ENCODE measurements around the gene TMEM106A.
A peak's percentile ranks its signal among the peaks of the same experiment; 100 is the strongest.
"Not testable (repeated sequence)": the region's sequence is repeated elsewhere in the genome, so short reads cannot be mapped to it uniquely, and the experiment has no call there.

The TMEM106A gene

DNA sequence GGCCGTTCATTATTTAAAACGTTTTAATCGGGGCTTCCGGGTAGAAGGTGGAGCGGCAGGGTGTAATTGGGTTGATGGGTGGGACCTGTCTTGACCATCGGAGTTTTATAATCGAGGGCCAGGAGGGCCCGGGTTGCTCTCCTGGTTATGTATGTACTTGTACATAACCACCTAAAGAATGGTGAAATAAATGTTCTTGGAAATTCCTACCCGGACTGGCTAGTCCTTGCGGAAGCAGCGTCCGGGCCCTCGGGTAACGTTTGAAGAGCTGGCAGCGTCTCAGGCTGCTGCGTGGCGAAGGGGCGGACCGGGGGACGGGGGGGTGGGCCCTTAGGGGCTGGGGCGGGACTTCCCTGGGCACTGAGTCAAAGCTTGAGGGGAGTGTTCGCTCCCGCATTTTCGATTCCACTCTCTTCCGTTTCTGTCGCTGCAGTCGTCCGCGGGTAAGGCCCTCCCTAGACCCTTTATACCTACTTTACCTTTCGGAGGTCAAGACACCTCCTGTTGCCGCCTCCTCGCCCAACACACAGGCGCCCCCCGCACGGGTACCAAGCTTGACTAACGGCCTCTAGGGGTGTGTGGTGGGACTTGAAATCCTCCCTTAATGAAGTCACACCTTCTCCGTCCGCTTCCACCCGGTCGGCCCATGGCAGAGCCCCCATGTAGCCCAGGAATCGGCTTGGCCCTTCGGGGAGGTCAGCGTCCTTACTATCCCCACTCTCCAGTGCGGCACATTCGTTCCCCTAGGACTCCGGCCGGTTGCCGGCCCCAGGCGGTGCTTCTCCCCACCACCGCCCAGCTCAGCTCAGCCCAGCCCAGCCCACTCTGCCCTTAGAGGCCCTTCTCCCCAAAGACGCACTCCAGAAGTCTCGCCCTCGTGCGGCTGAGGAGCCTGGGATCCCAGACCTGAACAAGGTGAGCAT, at the start of gene TMEM106A:
TSS of gene TMEM106A (plus strand) at position 396 of the 923 bp plus-strand sequence. CDS start 1,167 bp downstream, outside the sequence.
- peak; percentile 81 for DNase-seq

DNA sequence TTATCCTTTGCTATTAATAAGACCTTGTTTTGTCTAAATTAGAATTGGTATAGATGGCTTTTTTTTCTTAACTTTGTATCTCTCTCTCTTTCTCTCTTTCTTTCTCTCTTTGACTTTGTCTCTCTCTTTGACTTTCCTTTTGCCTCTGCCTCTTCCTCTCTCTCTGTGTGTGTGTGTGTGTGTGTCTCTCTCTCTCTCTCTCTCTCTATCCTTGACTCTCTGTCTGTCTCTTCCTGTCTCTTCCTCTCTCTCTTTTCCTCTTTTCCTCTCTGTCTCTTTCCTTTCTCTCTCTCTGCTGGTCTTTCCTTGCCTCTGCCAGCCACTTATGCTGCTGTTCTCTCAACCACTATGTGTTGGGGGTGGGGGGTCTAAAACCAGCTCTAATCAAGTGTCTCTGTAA, 45.7 kb upstream of the TMEM106A start:
- DNase-seq = not testable (repeated sequence)

GRCh38 chr17:43169561-43170139, 42.0 kb upstream of the TMEM106A start:
- DNase-seq = peak; percentile 73

DNA sequence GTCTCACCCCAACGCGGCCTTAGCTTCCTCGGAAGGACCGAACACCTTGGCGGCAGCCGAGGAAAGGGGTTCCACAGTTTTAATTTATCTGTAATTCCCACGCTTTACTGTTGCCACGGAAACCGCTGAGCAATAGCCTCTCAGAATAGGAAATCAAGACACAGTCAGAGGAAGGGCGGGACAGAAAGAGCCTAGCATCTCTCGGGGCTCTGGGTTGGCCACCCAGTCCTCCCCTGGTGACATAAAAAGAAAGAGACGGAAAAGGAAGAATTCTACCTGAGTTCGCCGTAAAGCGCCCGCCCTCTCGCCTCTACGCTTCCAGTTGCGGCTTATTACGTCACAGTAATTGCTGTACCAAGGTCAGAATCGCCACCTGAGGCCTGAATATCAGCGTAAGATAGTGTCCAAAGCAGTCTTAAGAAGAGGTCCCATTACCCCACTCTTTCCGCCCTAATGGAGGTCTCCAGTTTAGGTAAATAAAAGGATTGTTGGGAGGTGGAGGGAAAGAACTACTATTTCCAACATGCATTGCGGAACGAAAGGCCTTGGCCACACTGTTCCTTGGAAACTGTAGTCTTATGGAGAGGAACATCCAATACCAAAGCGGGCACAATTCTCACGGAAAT, 41.4 kb upstream of the TMEM106A start:
- DNase-seq = peak; percentile 99

GRCh38 chr17:43170766-43171585, 40.7 kb upstream of the TMEM106A start, which contains the start of gene NBR1:
TSS of gene NBR1 (plus strand) at chr17:43171214. CDS start at chr17:43175800, 4,586 bp downstream.
- peak; percentile 99 for DNase-seq

DNA sequence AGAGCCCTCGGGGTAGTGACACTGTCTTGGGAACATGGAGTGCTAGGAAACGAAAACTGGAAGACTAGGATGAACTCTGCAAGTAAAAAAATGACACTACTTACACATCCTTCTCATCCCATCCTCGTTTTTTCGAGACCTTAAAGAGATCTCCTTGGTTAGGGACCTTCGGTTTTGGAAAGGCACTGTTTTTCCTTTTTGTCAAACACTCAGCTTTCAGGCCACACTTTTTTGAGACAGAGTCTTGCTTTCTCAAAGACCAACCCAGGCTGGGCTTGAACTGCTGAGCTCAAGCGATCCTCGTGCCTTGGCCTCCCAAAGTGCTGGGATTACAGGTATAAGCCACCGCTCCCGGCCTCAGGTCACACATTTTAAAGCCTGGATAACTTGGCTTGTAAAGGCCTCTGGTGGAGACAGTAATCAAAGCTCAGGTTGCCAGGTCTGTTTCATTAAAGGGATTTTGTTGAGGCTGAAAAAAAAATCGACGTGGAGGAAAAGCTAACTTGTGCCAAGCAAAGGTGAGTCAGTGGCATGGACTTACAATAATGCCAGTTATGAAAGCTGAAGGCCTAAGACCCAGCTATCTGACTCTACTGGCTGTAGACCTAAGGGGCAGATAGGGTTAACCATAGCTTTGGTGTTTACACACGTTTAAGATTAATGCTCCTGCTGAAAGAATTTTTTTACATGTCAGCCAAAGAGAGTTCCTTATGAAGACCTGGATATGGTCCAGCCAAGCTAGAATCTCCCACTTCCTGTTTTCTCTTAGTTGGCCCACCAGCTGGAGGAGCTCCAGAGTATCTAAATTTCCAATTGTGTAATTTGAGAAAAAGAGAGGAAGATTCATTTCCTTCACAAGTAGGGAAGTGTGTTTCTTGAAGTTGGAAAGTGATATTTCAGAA, 39.8 kb upstream of the TMEM106A start:
- no peak for DNase-seq

- DNase-seq = no peak
Observed at GRCh38 chr17:43175213-43176118, 36.2 kb upstream of the TMEM106A start.

DNA sequence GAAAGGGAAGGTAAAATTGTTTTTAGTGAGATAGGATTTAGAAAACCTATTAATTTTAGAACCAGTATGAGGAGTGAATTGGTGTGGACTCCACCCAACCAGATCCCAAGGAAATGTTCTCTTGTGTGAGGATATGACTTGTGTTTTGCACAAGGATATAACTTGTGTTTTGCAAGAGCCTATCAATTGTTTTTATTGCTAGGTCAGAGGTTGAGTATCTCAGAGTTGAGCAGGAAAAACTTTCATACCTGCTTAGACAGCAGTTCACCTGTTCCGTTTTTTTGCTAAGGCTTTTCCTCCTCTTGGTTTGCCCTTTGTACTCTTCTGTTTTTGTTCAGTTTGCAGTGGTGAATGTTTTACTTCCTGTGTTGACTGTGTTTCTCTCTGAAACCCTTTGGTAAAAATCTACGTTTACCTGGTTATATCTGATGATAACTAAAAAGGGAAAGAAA, 35.5 kb upstream of the TMEM106A start:
- DNase-seq = no peak

GRCh38 chr17:43183921-43184320, 27.8 kb upstream of the TMEM106A start:
- DNase-seq = no peak

DNA sequence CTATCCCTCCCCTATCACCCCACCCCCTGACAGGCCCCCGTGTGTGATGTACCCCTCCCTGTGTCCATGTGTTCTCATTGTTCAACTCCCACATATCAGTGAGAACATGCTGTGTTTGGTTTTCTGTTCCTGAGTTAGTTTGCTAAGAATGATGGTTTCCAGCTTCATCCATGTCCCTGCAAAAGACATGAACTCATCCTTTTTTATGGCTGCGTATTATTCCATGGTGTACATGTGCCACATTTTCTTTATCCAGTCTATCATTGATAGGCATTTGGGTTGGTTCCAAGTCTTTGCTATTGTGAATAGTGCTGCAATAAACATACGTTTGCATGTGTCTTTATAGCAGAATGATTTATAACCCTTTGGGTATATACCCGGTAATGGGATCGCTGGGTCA, 25.0 kb upstream of the TMEM106A start:
- DNase-seq = not testable (repeated sequence)

DNA sequence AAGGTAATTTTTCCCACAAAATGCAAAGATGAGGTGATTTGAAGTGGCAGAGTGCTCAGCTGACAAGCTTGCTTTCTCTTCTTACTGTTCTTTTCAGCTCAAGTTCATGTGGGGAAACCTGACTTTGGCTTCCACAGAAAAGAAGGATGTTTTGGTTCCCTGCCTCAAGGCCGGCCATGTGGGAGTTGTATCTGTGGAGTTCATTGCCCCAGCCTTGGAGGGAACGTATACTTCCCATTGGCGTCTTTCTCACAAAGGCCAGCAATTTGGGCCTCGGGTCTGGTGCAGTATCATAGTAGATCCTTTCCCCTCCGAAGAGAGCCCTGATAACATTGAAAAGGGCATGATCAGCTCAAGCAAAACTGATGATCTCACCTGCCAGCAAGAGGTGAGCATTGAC, 18.4 kb upstream of the TMEM106A start:
- no peak for DNase-seq

- no peak for DNase-seq
Observed at GRCh38 chr17:43199633-43200032, 12.0 kb upstream of the TMEM106A start.

DNA sequence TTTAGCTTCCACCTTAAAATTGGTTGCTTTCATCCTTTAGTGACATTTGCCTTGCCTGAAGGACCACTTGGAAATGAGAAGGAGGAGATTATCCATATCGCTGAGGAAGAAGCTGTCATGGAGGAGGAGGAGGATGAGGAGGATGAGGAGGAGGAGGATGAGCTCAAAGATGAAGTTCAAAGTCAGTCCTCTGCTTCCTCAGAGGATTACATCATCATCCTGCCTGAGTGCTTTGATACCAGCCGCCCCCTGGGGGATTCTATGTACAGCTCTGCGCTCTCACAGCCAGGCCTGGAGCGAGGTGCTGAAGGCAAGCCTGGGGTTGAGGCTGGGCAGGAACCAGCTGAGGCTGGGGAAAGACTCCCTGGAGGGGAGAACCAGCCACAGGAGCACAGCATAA, 11.5 kb upstream of the TMEM106A start:
- DNase-seq = no peak

DNA sequence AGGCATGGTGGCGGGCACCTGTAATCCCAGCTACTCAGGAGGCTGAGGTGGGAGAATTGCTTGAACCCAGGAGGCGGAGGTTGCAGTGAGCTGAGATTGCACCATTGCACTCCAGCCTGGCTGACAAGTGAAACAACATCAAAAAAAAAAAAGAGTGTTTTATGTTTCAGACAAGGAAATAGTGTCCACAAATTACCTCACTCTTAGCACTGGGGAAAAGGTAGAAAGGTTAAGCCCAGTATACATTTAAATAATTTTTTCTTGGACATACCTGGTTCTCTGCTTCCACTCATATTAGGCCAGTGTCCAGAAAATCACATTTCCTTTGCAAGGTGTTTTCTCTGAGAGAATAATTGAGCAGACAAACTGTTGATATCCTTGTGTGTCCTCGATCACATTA, 8.7 kb upstream of the TMEM106A start:
- DNase-seq = not testable (repeated sequence)

DNA sequence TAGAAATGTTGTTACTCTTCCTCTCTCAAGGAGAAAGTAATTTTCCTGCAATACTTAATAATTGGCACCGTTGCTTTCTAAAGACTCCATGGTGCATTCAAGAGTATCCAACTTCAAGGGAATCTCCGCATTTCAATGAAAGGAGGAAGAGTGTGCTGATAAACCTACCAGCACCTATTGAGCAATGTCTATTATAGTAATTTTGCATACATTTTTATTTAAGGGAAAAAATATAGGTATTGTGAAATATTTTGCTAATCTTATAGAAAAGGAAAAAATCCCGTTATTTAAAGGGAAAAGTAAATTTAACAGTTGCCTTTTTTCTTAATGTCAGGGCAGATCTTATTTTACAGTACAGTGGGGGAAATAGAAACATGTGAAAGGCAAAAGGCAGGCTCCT, 1.1 kb upstream of the TMEM106A start:
- DNase-seq = no peak

- no peak for DNase-seq
Observed at GRCh38 chr17:43211123-43211479, 574 bp upstream of the TMEM106A start.

DNA sequence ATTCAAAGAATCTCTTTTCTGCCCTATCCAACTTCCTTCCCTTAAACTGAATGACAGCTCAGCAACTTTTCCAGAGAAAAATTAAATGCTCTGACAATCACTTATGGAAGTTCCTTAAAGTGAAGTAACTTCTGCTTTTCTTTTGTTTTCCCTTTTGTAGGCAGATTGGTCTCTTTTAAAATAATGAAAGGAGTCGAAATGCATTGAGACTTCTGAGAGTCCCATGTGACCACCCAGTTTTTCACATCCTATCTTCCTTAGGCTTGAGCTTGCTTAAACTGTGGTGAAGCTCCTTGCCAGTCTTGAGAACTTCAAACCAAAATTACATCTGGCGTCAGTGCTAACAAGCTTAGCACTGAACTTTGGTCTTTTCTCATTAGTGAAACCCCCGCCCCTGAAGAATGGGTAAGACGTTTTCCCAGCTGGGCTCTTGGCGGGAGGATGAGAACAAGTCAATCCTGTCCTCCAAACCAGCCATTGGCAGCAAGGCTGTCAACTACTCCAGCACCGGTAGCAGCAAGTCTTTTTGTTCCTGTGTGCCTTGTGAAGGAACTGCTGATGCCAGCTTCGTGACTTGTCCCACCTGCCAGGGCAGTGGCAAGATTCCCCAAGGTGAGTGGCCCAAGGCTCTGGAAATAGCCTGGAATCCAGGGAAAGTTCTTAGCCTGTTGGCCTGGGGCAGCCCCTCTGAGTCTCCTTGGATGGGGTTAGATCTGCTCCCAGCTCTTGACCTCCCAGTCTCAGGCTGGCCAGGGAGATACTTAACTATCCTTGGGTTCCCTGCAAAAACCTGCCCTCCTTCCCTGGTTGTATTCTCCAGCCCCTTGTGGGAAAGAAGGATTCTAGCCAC, 1.2 kb downstream of the TMEM106A start:
- no peak for DNase-seq

- no peak for DNase-seq
Observed at GRCh38 chr17:43213545-43213944, 1.9 kb downstream of the TMEM106A start.

DNA sequence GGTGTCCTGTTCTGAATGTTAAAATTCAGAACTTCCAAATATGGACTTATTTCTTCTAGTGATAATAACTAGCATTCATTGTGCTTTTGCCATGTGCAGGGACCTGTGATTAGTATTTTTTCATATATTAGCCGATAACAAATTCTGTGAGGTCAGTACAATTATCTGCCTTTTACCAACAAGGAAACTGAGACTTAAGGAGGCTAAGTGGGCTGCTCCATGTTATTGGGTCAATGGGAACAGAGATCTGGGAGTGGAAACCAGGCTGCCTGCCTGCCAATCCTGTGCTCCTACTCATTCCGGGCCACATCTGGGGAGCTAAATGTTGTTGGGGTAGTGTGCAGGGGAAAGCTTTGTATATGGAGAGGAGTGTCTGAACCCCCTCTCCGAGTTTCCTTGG, 3.7 kb downstream of the TMEM106A start:
- no peak for DNase-seq

GRCh38 chr17:43216369-43216761, 4.7 kb downstream of the TMEM106A start:
- no peak for DNase-seq

All from NCI-H774 (cell line).